Measurements from ENCODE around the gene TP53TG5.

The TP53TG5 gene

GRCh38 chr20:45400346-45401031 lies 22.4 kb upstream of the TP53TG5 start (continued):
- TF ChIP-seq ZNF658 (tag by site-specific recombination; IDR thresholded peaks at IDR 0.05) (no peak), BCL11B (tag by site-specific recombination; IDR thresholded peaks at IDR 0.05; ENCODE audit: low read depth) (no peak), TRIM28 (IDR thresholded peaks at IDR 0.05; ENCODE audit: borderline replicate concordance, low read length) (peak; percentile 48; the same call in 1 of the 2 replicates), ZNF585B (tag by site-specific recombination; IDR thresholded peaks at IDR 0.05) (peak; percentile 91), FEZF1 (tag by site-specific recombination; IDR thresholded peaks at IDR 0.05) (no peak), ZNF280D (tag by site-specific recombination; IDR thresholded peaks at IDR 0.05) (peak; percentile 93)

- CTCF ChIA-PET, result interaction anchor here (0.6 to 0.8 kb wide), 2 partner anchors 24 to 227 kb away, joined by 3 read pairs; no protein-coding TSS in a partner anchor
- Histone ChIP-seq H3K9me3 (ENCODE audit: control insufficient read depth, insufficient read depth, low read depth, low read length) (no peaks in the 10 kb centered on the region), H3K4me1 (ENCODE audit: control insufficient read depth, insufficient read depth, low read length) (no peaks in the 10 kb centered on the region), H3K4me3 (ENCODE audit: low read depth, low read length) (no peak overlapping the region), H3K36me3 (ENCODE audit: control insufficient read depth in 2 of 2, insufficient read depth in 1 of 2, low read length in 2 of 2) (no peaks in the 10 kb centered on the region), H3K27ac (ENCODE audit: extremely low read depth, low read depth, low read length) (no peak overlapping the region)
- TF ChIP-seq ZNF571 (tag by site-specific recombination; IDR thresholded peaks at IDR 0.05) (no peak), ZBTB20 (tag by site-specific recombination; IDR thresholded peaks at IDR 0.05) (no peak), ZNF558 (tag by site-specific recombination; IDR thresholded peaks at IDR 0.05) (peak; percentile 98), ZNF548 (tag by site-specific recombination; IDR thresholded peaks at IDR 0.05) (no peak)
- POLR2A ChIA-PET, result no interaction called here
Measured at GRCh38 chr20:45399018-45399417, 20.9 kb upstream of the TP53TG5 start.

GRCh38 chr20:45395114-45395415 lies 16.9 kb upstream of the TP53TG5 start:
- CTCF ChIA-PET, result interaction anchor here (0.9 kb wide), 1 partner anchor 21 kb away, joined by 3 read pairs; no protein-coding TSS in a partner anchor
- Histone ChIP-seq H3K9me3 (ENCODE audit: control insufficient read depth, insufficient read depth, low read depth, low read length) (no peaks in the 10 kb centered on the region), H3K4me3 (ENCODE audit: low read depth, low read length) (no peak overlapping the region), H3K36me3 (ENCODE audit: control insufficient read depth in 2 of 2, insufficient read depth in 1 of 2, low read length in 2 of 2) (no peaks in the 10 kb centered on the region), H3K27ac (ENCODE audit: extremely low read depth, low read depth, low read length) (no peak overlapping the region), H3K4me1 (ENCODE audit: control insufficient read depth, insufficient read depth, low read length) (no peaks in the 10 kb centered on the region)
- POLR2A ChIA-PET, result interaction anchor here (1.1 kb wide), 1 partner anchor 12 kb away, joined by 3 read pairs; no protein-coding TSS in a partner anchor
- TF ChIP-seq ZNF350 (tag by site-specific recombination; IDR thresholded peaks at IDR 0.05) (no peak), ZFHX2 (tag by site-specific recombination; conservative IDR thresholded peaks at IDR 0.05) (peak; percentile 35; the same call in 1 of the 2 replicates)

GRCh38 chr20:45394221-45395113 lies 16.3 kb upstream of the TP53TG5 start:
- TF ChIP-seq ZNF416 (tag by site-specific recombination; IDR thresholded peaks at IDR 0.05), result no peak
- no peak for TF ChIP-seq EGR2 (tag by site-specific recombination; IDR thresholded peaks at IDR 0.05; ENCODE audit: low read depth)
- no peaks in the 10 kb centered on the region for H3K36me3 ChIP-seq (ENCODE audit: control insufficient read depth in 2 of 2, insufficient read depth in 1 of 2, low read length in 2 of 2)
- CTCF ChIA-PET, result interaction anchor here (0.6 to 1.1 kb wide), 4 partner anchors 9 to 341 kb away, joined by 3 to 4 read pairs (median 3); partner anchors contain the start of gene TP53TG5
- POLR2A ChIA-PET, result interaction anchor here (1.1 kb wide), 1 partner anchor 13 kb away, joined by 3 read pairs; no protein-coding TSS in a partner anchor
- H3K9me3 ChIP-seq (ENCODE audit: control insufficient read depth, insufficient read depth, low read depth, low read length), result no peaks in the 10 kb centered on the region
- no peaks in the 10 kb centered on the region for H3K4me1 ChIP-seq (ENCODE audit: control insufficient read depth, insufficient read depth, low read length)
- H3K27ac ChIP-seq (ENCODE audit: extremely low read depth, low read depth, low read length), result no peak overlapping the region
- H3K4me3 ChIP-seq (ENCODE audit: low read depth, low read length), result no peak overlapping the region

Measured in HEK293 (cell line).